NCI-H2196 treated with DMSO at 0.1 percent for 48 hours (cell line): ENCODE measurements around the gene PGAM4.
"Not testable (repeated sequence)": the region's sequence is repeated elsewhere in the genome, so short reads cannot be mapped to it uniquely, and the experiment has no call there.

Experiments used
- DNase-seq: peaks from one replicate; lab custom pipeline; 2025; ENCODE audit not compliant: unreplicated experiment; lab: John Stamatoyannopoulos, UW

The PGAM4 gene

GRCh38 chrX:77969538-77969937, at the start of gene PGAM4:
TSS of gene PGAM4 (minus strand) at chrX:77969638. CDS start at chrX:77969638, 0 bp downstream.
- DNase-seq, result no peak

GRCh38 chrX:78011846-78012245, 42.4 kb upstream of the PGAM4 start:
- no peak for DNase-seq

GRCh38 chrX:77979870-77980269, 10.4 kb upstream of the PGAM4 start:
- DNase-seq, result no peak

GRCh38 chrX:77977518-77977917, 8.1 kb upstream of the PGAM4 start:
- no peak for DNase-seq

GRCh38 chrX:77977095-77977494, 7.7 kb upstream of the PGAM4 start:
- no peak for DNase-seq

GRCh38 chrX:77975755-77976154, 6.3 kb upstream of the PGAM4 start:
- DNase-seq, result no peak

- DNase-seq, result no peak
Measured at GRCh38 chrX:77967631-77968030, 1.8 kb downstream of the PGAM4 start.

GRCh38 chrX:77966361-77966760, 3.1 kb downstream of the PGAM4 start:
- no peak for DNase-seq

- DNase-seq, result no peak
Measured at GRCh38 chrX:77962068-77962902, 7.2 kb downstream of the PGAM4 start.

- no peak for DNase-seq
Measured at GRCh38 chrX:77961063-77961462, 8.4 kb downstream of the PGAM4 start.

- no peak for DNase-seq
Measured at GRCh38 chrX:77960567-77960966, 8.9 kb downstream of the PGAM4 start.

GRCh38 chrX:77953708-77954107, 15.7 kb downstream of the PGAM4 start:
- DNase-seq, result no peak

GRCh38 chrX:77953302-77953701, 16.1 kb downstream of the PGAM4 start:
- no peak for DNase-seq

- DNase-seq, result no peak
Measured at GRCh38 chrX:77952173-77952572, 17.3 kb downstream of the PGAM4 start.

GRCh38 chrX:77949840-77950239, 19.6 kb downstream of the PGAM4 start:
- DNase-seq, result no peak

- DNase-seq, result no peak
Measured at GRCh38 chrX:77946571-77946970, 22.9 kb downstream of the PGAM4 start.

GRCh38 chrX:77945910-77946545, 23.4 kb downstream of the PGAM4 start:
- no peak for DNase-seq

- DNase-seq, result not testable (repeated sequence)
Measured at GRCh38 chrX:77945031-77945430, 24.4 kb downstream of the PGAM4 start.

- DNase-seq, result no peak
Measured at GRCh38 chrX:77938083-77938680, 31.3 kb downstream of the PGAM4 start.

GRCh38 chrX:77937291-77937690, 32.1 kb downstream of the PGAM4 start:
- peak; percentile 3 for DNase-seq

GRCh38 chrX:77936299-77936698, 33.1 kb downstream of the PGAM4 start:
- DNase-seq, result no peak

- no peak for DNase-seq
Measured at GRCh38 chrX:77935886-77936285, 33.6 kb downstream of the PGAM4 start.
